ENCODE data around the gene CMTM5.

The CMTM5 gene

GRCh38 chr14:23351681-23352505, 25.0 kb upstream of the CMTM5 start:
- no peaks in the 10 kb centered on the region for H3K9me3 ChIP-seq
- H3K36me3 ChIP-seq = no peaks in the 10 kb centered on the region
- no peak overlapping the region for H3K27ac ChIP-seq
- TF ChIP-seq CTCF (IDR thresholded peaks at IDR 0.05) = no peak
- peaks cover 0 to 14% of the 10 kb centered on the region in 2 experiments for H3K4me1 ChIP-seq (ENCODE audit: control insufficient read depth in 1 of 2, insufficient read depth in 1 of 2, low read depth in 1 of 2, low read length in 1 of 2)
- H3K4me3 ChIP-seq (ENCODE audit: low read depth in 1 of 2, low read length in 1 of 2) = peak overlapping the region in 1 of 2 experiments; percentile 10
- H3K27me3 ChIP-seq = peaks cover 81% of the 10 kb centered on the region

GRCh38 chr14:23352506-23353432, 24.1 kb upstream of the CMTM5 start, which contains the start of gene SLC22A17:
TSS of gene SLC22A17 (minus strand) at chr14:23352887.
- Histone ChIP-seq H3K4me3 (ENCODE audit: low read depth in 1 of 2, low read length in 1 of 2) (peak within 1 kb of the TSS in 1 of 2 experiments; percentile 10), H3K36me3 (no peaks in the 10 kb centered on the region), H3K4me1 (ENCODE audit: control insufficient read depth in 1 of 2, insufficient read depth in 1 of 2, low read depth in 1 of 2, low read length in 1 of 2) (peaks cover 0 to 14% of the 10 kb centered on the region in 2 experiments), H3K27ac (no peak within 1 kb of the TSS), H3K27me3 (peaks cover 88% of the 10 kb centered on the region), H3K9me3 (no peaks in the 10 kb centered on the region)
- TF ChIP-seq CTCF (IDR thresholded peaks at IDR 0.05) = no peak

GRCh38 chr14:23353433-23353780, 23.4 kb upstream of the CMTM5 start:
- H3K4me3 ChIP-seq (ENCODE audit: low read depth in 1 of 2, low read length in 1 of 2) = no peak overlapping the region
- peaks cover 0 to 14% of the 10 kb centered on the region in 2 experiments for H3K4me1 ChIP-seq (ENCODE audit: control insufficient read depth in 1 of 2, insufficient read depth in 1 of 2, low read depth in 1 of 2, low read length in 1 of 2)
- no peaks in the 10 kb centered on the region for H3K36me3 ChIP-seq
- H3K27me3 ChIP-seq = peaks cover 88% of the 10 kb centered on the region
- H3K9me3 ChIP-seq = no peaks in the 10 kb centered on the region
- no peak overlapping the region for H3K27ac ChIP-seq
- TF ChIP-seq CTCF (IDR thresholded peaks at IDR 0.05) = no peak

GRCh38 chr14:23354990-23355389, 21.9 kb upstream of the CMTM5 start:
- no peaks in the 10 kb centered on the region for H3K36me3 ChIP-seq
- peaks cover 79% of the 10 kb centered on the region for H3K27me3 ChIP-seq
- no peaks in the 10 kb centered on the region for H3K9me3 ChIP-seq
- H3K4me3 ChIP-seq (ENCODE audit: low read depth in 1 of 2, low read length in 1 of 2) = no peak overlapping the region
- peaks cover 0 to 14% of the 10 kb centered on the region in 2 experiments for H3K4me1 ChIP-seq (ENCODE audit: control insufficient read depth in 1 of 2, insufficient read depth in 1 of 2, low read depth in 1 of 2, low read length in 1 of 2)
- H3K27ac ChIP-seq = no peak overlapping the region
- no peak for TF ChIP-seq CTCF (IDR thresholded peaks at IDR 0.05)

- no peak for TF ChIP-seq CTCF (IDR thresholded peaks at IDR 0.05)
- Histone ChIP-seq H3K4me3 (ENCODE audit: low read depth in 1 of 2, low read length in 1 of 2) (no peak overlapping the region), H3K27me3 (peaks cover 71% of the 10 kb centered on the region), H3K27ac (no peak overlapping the region), H3K4me1 (ENCODE audit: control insufficient read depth in 1 of 2, insufficient read depth in 1 of 2, low read depth in 1 of 2, low read length in 1 of 2) (peaks cover 0 to 14% of the 10 kb centered on the region in 2 experiments), H3K9me3 (no peaks in the 10 kb centered on the region), H3K36me3 (no peaks in the 10 kb centered on the region)
Measured at GRCh38 chr14:23355871-23356435, 20.9 kb upstream of the CMTM5 start.
